ENCODE measurements around the gene TUT7. TPM values are rescaled to one million over a fixed set of nuclear protein-coding genes. Genes with fewer than 3 reads are reported as not detected.
"Not testable (repeated sequence)": the region's sequence is repeated elsewhere in the genome, so short reads cannot be mapped to it uniquely, and the experiment has no call there.

The TUT7 gene
- total RNA-seq, 2 donors from 2014 or later, result 17.7 to 31.5 TPM

GRCh38 chr9:86301686-86302085 is 52.5 kb downstream of the TUT7 start:
- Histone ChIP-seq H3K36me3 (peaks cover 67% of the 10 kb centered on the region), H3K27me3 (replicated peaks; ENCODE audit: insufficient read depth) (no peaks in the 10 kb centered on the region), H3K27ac (no peak overlapping the region), H3K4me1 (ENCODE audit: control insufficient read depth in 1 of 2, low read depth in 2 of 2) (no peaks in the 10 kb centered on the region), H3K4me3 (no peak overlapping the region), H3K9me3 (no peaks in the 10 kb centered on the region)
- no peak for DNase-seq (ENCODE audit: low spot score)
- no peak for ATAC-seq (ENCODE audit: insufficient number of reproducible peaks, low FRiP score, low read depth)
- TF ChIP-seq, protein P1, sequence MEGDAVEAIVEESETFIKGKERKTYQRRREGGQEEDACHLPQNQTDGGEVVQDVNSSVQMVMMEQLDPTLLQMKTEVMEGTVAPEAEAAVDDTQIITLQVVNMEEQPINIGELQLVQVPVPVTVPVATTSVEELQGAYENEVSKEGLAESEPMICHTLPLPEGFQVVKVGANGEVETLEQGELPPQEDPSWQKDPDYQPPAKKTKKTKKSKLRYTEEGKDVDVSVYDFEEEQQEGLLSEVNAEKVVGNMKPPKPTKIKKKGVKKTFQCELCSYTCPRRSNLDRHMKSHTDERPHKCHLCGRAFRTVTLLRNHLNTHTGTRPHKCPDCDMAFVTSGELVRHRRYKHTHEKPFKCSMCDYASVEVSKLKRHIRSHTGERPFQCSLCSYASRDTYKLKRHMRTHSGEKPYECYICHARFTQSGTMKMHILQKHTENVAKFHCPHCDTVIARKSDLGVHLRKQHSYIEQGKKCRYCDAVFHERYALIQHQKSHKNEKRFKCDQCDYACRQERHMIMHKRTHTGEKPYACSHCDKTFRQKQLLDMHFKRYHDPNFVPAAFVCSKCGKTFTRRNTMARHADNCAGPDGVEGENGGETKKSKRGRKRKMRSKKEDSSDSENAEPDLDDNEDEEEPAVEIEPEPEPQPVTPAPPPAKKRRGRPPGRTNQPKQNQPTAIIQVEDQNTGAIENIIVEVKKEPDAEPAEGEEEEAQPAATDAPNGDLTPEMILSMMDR (IDR thresholded peaks at IDR 0.05), result no peak

GRCh38 chr9:86300701-86301100 is 53.5 kb downstream of the TUT7 start:
- TF ChIP-seq, protein P1 (IDR thresholded peaks at IDR 0.05), result no peak
- H3K27ac ChIP-seq, result no peak overlapping the region
- no peaks in the 10 kb centered on the region for H3K27me3 ChIP-seq (replicated peaks; ENCODE audit: insufficient read depth)
- peaks cover 57% of the 10 kb centered on the region for H3K36me3 ChIP-seq
- no peak for DNase-seq (ENCODE audit: low spot score)
- H3K4me1 ChIP-seq (ENCODE audit: control insufficient read depth in 1 of 2, low read depth in 2 of 2), result no peaks in the 10 kb centered on the region
- no peak for ATAC-seq (ENCODE audit: insufficient number of reproducible peaks, low FRiP score, low read depth)
- no peak overlapping the region for H3K4me3 ChIP-seq
- no peaks in the 10 kb centered on the region for H3K9me3 ChIP-seq

GRCh38 chr9:86298873-86299272 is 55.3 kb downstream of the TUT7 start:
- ATAC-seq (ENCODE audit: insufficient number of reproducible peaks, low FRiP score, low read depth), result no peak
- H3K9me3 ChIP-seq, result no peaks in the 10 kb centered on the region
- TF ChIP-seq, protein P1 (IDR thresholded peaks at IDR 0.05), result no peak
- H3K36me3 ChIP-seq, result peaks cover 47% of the 10 kb centered on the region
- no peaks in the 10 kb centered on the region for H3K27me3 ChIP-seq (replicated peaks; ENCODE audit: insufficient read depth)
- DNase-seq (ENCODE audit: low spot score), result no peak
- no peak overlapping the region for H3K27ac ChIP-seq
- H3K4me1 ChIP-seq (ENCODE audit: control insufficient read depth in 1 of 2, low read depth in 2 of 2), result no peaks in the 10 kb centered on the region
- H3K4me3 ChIP-seq, result no peak overlapping the region

DNA sequence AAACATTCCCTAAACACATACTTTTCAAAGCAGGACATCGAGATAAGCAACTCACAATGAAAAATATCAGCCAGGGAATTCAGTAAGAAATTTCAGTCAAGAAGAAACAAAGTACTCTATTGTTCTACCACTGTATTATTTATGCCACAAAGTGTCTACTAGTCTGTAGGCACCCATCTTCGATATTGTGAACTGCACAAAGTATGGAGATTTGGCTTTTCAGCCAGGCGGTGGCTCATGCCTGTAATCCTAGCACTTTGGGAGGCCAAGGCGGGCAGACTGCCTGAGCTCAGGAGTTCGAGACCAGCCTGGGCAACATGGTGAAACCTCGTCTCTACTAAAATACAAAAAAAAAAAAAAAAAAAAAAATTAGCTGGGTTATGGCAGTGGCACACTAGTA is 63.9 kb downstream of the TUT7 start:
- not testable (repeated sequence) for H3K4me3 ChIP-seq; H3K9me3 ChIP-seq; H3K4me1 ChIP-seq (ENCODE audit: control insufficient read depth in 1 of 2, low read depth in 2 of 2); H3K27ac ChIP-seq; ATAC-seq (ENCODE audit: insufficient number of reproducible peaks, low FRiP score, low read depth); H3K36me3 ChIP-seq; DNase-seq (ENCODE audit: low spot score); H3K27me3 ChIP-seq (replicated peaks; ENCODE audit: insufficient read depth)

DNA sequence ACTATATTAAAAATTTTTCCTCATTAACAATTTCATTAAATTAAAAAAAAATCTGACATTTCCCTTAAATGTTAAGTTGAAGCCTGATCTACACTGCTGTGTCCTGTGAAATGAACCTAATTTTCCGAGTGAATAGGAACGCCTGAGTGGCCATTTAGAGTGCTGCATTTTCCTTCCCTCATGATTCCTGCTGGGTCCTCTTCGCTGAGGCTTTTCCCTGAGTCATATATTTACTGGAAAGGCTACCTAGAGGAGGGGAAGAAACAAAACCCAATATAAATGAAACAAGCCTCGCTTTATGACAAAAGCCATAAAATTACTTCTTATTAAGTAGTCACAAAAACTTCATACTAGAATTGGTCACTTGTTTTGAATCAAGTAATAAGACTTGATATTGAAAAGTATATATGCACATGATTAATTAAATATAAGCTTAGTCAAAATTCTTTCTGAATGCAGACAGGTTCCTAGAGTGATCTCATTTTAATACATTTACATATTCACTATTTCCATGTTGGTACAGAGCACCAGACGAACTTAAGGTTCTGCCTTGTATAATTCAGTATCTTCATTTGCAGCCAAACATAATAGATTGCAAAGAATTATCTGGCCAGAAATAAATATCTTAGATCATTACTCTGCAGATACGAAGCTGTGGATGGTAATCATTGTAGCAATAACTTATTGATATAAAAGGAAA is 65.6 kb downstream of the TUT7 start:
- H3K36me3 ChIP-seq, result no peaks in the 10 kb centered on the region
- TF ChIP-seq, protein P1 (IDR thresholded peaks at IDR 0.05), result no peak
- no peaks in the 10 kb centered on the region for H3K9me3 ChIP-seq
- no peaks in the 10 kb centered on the region for H3K4me1 ChIP-seq (ENCODE audit: control insufficient read depth in 1 of 2, low read depth in 2 of 2)
- no peak overlapping the region for H3K4me3 ChIP-seq
- no peak for DNase-seq (ENCODE audit: low spot score)
- no peak overlapping the region for H3K27ac ChIP-seq
- H3K27me3 ChIP-seq (replicated peaks; ENCODE audit: insufficient read depth), result no peaks in the 10 kb centered on the region
- ATAC-seq (ENCODE audit: insufficient number of reproducible peaks, low FRiP score, low read depth), result no peak

GRCh38 chr9:86287013-86287412 is 67.2 kb downstream of the TUT7 start:
- TF ChIP-seq, protein P1 (IDR thresholded peaks at IDR 0.05), result no peak
- H3K36me3 ChIP-seq, result no peaks in the 10 kb centered on the region
- DNase-seq (ENCODE audit: low spot score) (no peak), ATAC-seq (ENCODE audit: insufficient number of reproducible peaks, low FRiP score, low read depth) (no peak)
- H3K4me3 ChIP-seq, result no peak overlapping the region
- no peaks in the 10 kb centered on the region for H3K27me3 ChIP-seq (replicated peaks; ENCODE audit: insufficient read depth)
- H3K4me1 ChIP-seq (ENCODE audit: control insufficient read depth in 1 of 2, low read depth in 2 of 2), result peaks cover 4% of the 10 kb centered on the region in 2 donors
- no peaks in the 10 kb centered on the region for H3K9me3 ChIP-seq
- no peak overlapping the region for H3K27ac ChIP-seq
